ENCODE measurements around the gene MAGEA10. TPM values are rescaled to one million over a fixed set of nuclear protein-coding genes. Genes with fewer than 3 reads are reported as not detected.

Gene MAGEA10
- polyA plus RNA-seq (not detected in 2 replicates), polyA minus RNA-seq (not detected in 2 replicates)

DNA sequence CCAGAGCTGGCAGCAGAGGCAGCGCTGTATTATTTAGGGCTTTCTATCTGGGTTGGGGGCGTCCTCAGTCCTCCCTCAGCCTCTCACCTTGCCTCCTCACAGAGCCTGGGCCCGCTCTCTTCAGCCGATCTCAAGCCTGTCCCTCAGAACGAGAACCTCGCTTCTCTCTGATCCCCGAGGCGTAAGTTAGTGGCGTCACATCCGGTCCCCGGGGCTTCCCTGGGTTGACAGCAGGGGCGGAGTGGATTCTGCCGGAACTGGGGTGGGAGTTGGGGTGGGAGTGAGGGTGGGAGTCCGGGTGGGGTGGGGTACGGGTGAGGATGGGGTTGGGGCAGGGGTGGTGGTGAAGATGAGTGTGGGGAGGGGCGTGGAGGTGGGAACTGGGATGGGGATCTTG, at the start of gene MAGEA10:
MAGEA10 (minus strand) TSS at position 190 of the 397 bp plus-strand sequence. CDS start 2,957 bp downstream, outside the sequence.
- H3K4me2 ChIP-seq (ENCODE audit: low read length) = no peak within 1 kb of the TSS

DNA sequence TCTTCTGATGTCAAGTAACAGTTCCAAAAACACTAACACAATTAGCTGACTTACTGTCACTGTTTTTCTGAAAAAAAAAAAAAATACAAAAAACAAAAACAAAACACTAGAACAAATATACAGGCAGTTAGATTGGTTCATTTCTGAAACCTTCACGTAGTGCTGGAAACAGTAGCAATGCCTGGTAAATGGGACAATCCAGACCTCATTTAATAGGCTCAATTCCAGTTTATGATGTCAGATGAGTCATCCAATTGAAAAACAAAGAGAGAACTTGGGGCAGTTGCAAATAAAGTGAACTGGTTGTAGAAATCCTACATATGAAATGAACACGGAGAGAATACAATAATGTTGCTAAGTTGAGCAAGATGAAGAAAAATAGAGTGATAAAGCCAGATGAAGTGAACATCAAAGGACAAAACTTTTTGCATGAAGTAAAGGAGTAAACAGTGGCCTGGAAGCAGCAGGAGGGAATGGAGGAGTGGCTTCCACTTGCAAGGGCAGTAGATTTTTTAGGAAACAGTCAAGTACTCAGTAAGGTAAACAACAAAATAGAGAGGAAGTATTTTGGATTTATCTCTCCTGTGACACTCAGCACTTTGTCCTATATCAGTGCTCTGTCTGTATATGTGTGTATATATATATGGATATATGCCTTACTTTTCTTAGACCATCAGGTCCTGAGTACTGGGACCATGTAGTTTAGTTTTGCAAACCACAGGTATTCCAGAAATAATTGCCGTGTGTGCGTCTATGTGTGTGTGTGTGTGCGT, 39.3 kb upstream of the MAGEA10 start:
- Histone ChIP-seq H3K27ac (ENCODE audit: low read length) (no peak overlapping the region), H4K20me1 (ENCODE audit: insufficient read depth) (no peaks in the 10 kb centered on the region), H3K36me3 (ENCODE audit: insufficient read depth, low read length) (no peaks in the 10 kb centered on the region), H3F3A (ENCODE audit: insufficient read depth, low read length, poor library complexity, severe bottlenecking) (no peaks in the 10 kb centered on the region), H3K4me3 (ENCODE audit: low read length) (no peak overlapping the region), H3K79me2 (replicated peaks; ENCODE audit: insufficient read depth, low read length) (no peaks in the 10 kb centered on the region), H3K9me3 (ENCODE audit: low read length) (no peaks in the 10 kb centered on the region), H3K9ac (ENCODE audit: low read length) (no peak overlapping the region), H3K27me3 (ENCODE audit: insufficient read depth, low read depth, low read length) (no peaks in the 10 kb centered on the region), H2AFZ (ENCODE audit: low read depth, low read length) (no peak overlapping the region), H3K4me2 (ENCODE audit: low read length) (no peak overlapping the region), H3K9me2 (ENCODE audit: insufficient read depth, low read length) (no peaks in the 10 kb centered on the region)
- TF ChIP-seq TAF1 (IDR thresholded peaks at IDR 0.05; ENCODE audit: low read depth) (no peak), RAD21 (conservative IDR thresholded peaks at IDR 0.05) (no peak), SMC3 (conservative IDR thresholded peaks at IDR 0.05; ENCODE audit: poor library complexity) (no peak), EP300 (conservative IDR thresholded peaks at IDR 0.05; ENCODE audit: poor library complexity, severe bottlenecking) (no peak), POLR2AphosphoS5 (IDR thresholded peaks at IDR 0.05) (no peak), EZH2 (IDR thresholded peaks at IDR 0.05; ENCODE audit: borderline replicate concordance, insufficient read depth, low read length, poor library complexity, severe bottlenecking) (no peak), MXI1 (conservative IDR thresholded peaks at IDR 0.05; ENCODE audit: poor library complexity, severe bottlenecking) (no peak)
- TF ChIP-seq, protein P1, sequence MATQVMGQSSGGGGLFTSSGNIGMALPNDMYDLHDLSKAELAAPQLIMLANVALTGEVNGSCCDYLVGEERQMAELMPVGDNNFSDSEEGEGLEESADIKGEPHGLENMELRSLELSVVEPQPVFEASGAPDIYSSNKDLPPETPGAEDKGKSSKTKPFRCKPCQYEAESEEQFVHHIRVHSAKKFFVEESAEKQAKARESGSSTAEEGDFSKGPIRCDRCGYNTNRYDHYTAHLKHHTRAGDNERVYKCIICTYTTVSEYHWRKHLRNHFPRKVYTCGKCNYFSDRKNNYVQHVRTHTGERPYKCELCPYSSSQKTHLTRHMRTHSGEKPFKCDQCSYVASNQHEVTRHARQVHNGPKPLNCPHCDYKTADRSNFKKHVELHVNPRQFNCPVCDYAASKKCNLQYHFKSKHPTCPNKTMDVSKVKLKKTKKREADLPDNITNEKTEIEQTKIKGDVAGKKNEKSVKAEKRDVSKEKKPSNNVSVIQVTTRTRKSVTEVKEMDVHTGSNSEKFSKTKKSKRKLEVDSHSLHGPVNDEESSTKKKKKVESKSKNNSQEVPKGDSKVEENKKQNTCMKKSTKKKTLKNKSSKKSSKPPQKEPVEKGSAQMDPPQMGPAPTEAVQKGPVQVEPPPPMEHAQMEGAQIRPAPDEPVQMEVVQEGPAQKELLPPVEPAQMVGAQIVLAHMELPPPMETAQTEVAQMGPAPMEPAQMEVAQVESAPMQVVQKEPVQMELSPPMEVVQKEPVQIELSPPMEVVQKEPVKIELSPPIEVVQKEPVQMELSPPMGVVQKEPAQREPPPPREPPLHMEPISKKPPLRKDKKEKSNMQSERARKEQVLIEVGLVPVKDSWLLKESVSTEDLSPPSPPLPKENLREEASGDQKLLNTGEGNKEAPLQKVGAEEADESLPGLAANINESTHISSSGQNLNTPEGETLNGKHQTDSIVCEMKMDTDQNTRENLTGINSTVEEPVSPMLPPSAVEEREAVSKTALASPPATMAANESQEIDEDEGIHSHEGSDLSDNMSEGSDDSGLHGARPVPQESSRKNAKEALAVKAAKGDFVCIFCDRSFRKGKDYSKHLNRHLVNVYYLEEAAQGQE (IDR thresholded peaks at IDR 0.05; ENCODE audit: borderline replicate concordance) = no peak
- TF ChIP-seq, protein P2, sequence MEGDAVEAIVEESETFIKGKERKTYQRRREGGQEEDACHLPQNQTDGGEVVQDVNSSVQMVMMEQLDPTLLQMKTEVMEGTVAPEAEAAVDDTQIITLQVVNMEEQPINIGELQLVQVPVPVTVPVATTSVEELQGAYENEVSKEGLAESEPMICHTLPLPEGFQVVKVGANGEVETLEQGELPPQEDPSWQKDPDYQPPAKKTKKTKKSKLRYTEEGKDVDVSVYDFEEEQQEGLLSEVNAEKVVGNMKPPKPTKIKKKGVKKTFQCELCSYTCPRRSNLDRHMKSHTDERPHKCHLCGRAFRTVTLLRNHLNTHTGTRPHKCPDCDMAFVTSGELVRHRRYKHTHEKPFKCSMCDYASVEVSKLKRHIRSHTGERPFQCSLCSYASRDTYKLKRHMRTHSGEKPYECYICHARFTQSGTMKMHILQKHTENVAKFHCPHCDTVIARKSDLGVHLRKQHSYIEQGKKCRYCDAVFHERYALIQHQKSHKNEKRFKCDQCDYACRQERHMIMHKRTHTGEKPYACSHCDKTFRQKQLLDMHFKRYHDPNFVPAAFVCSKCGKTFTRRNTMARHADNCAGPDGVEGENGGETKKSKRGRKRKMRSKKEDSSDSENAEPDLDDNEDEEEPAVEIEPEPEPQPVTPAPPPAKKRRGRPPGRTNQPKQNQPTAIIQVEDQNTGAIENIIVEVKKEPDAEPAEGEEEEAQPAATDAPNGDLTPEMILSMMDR (IDR thresholded peaks at IDR 0.05; ENCODE audit: poor library complexity, severe bottlenecking) = no peak

More for the DNA sequence above, at the start of gene MAGEA10:
- no peaks in the 10 kb centered on the region for H3K27me3 ChIP-seq (ENCODE audit: insufficient read depth, low read depth, low read length)
- TF ChIP-seq, protein P2 (IDR thresholded peaks at IDR 0.05; ENCODE audit: poor library complexity, severe bottlenecking) = no peak
- TF ChIP-seq EZH2 (IDR thresholded peaks at IDR 0.05; ENCODE audit: borderline replicate concordance, insufficient read depth, low read length, poor library complexity, severe bottlenecking) = no peak
- no peak for TF ChIP-seq RAD21 (conservative IDR thresholded peaks at IDR 0.05)
- TF ChIP-seq MXI1 (conservative IDR thresholded peaks at IDR 0.05; ENCODE audit: poor library complexity, severe bottlenecking) = no peak
- no peak for TF ChIP-seq TAF1 (IDR thresholded peaks at IDR 0.05; ENCODE audit: low read depth)
- no peak for TF ChIP-seq EP300 (conservative IDR thresholded peaks at IDR 0.05; ENCODE audit: poor library complexity, severe bottlenecking)
- TF ChIP-seq, protein P1 (IDR thresholded peaks at IDR 0.05; ENCODE audit: borderline replicate concordance) = no peak
- TF ChIP-seq POLR2AphosphoS5 (IDR thresholded peaks at IDR 0.05) = no peak
- no peak for TF ChIP-seq SMC3 (conservative IDR thresholded peaks at IDR 0.05; ENCODE audit: poor library complexity)
- H3K4me3 ChIP-seq (ENCODE audit: low read length) = no peak within 1 kb of the TSS
- H3F3A ChIP-seq (ENCODE audit: insufficient read depth, low read length, poor library complexity, severe bottlenecking) = no peaks in the 10 kb centered on the region
- no peaks in the 10 kb centered on the region for H3K36me3 ChIP-seq (ENCODE audit: insufficient read depth, low read length)
- H2AFZ ChIP-seq (ENCODE audit: low read depth, low read length) = no peak within 1 kb of the TSS
- no peak within 1 kb of the TSS for H3K9ac ChIP-seq (ENCODE audit: low read length)
- H3K9me2 ChIP-seq (ENCODE audit: insufficient read depth, low read length) = no peaks in the 10 kb centered on the region
- no peaks in the 10 kb centered on the region for H4K20me1 ChIP-seq (ENCODE audit: insufficient read depth)
- H3K27ac ChIP-seq (ENCODE audit: low read length) = no peak within 1 kb of the TSS
- no peaks in the 10 kb centered on the region for H3K79me2 ChIP-seq (replicated peaks; ENCODE audit: insufficient read depth, low read length)
- H3K9me3 ChIP-seq (ENCODE audit: low read length) = no peaks in the 10 kb centered on the region
